Urothelium cell line (cell line): ENCODE results near the gene EXOC1.
A peak's percentile ranks its signal among the peaks of the same experiment; 100 is the strongest.

Source experiments
- DNase-seq: peaks from one replicate; pipeline ENCODE4 v3.0.0; 2011; ENCODE audit warnings: low spot score, mixed read lengths
- FAIRE-seq: peaks from 2 replicates; lab custom pipeline; 2011; peaks lifted over from hg19 to GRCh38; lab: Jason Lieb, UNC

EXOC1 gene

GRCh38 chr4:55849724-55850123 is 3.7 kb upstream of the EXOC1 start:
- FAIRE-seq = no peak
- no peak for DNase-seq

GRCh38 chr4:55851885-55852284 is 1.6 kb upstream of the EXOC1 start:
- FAIRE-seq = no peak
- no peak for DNase-seq

- no peak for DNase-seq
- FAIRE-seq = no peak
These were observed 681 bp downstream of the EXOC1 start for GRCh38 chr4:55854129-55854528.

DNA sequence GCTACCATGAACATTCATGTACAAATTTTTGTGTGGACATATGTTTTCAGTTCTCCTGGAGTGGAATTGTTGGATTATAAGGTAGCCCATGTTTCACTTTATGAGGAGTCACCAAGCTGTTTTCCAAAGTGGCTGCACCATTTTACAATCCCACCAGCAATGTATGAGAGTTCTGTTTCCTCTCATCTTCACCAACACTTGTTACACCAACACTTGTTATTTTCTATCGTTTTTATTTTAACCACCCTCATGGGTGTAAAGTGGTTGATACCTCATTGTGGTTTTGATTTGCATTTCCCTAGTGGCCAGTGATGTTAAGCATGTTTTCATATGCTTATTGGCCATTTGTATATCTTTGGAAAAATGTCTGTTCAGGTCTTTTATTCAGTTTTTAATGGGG is 4.1 kb downstream of the EXOC1 start:
- DNase-seq = no peak
- FAIRE-seq = no peak

- no peak for FAIRE-seq
- no peak for DNase-seq
These were observed 6.3 kb downstream of the EXOC1 start for GRCh38 chr4:55859711-55860110.

GRCh38 chr4:55864577-55865223 is 11.3 kb downstream of the EXOC1 start:
- FAIRE-seq = no peak
- DNase-seq = no peak

DNA sequence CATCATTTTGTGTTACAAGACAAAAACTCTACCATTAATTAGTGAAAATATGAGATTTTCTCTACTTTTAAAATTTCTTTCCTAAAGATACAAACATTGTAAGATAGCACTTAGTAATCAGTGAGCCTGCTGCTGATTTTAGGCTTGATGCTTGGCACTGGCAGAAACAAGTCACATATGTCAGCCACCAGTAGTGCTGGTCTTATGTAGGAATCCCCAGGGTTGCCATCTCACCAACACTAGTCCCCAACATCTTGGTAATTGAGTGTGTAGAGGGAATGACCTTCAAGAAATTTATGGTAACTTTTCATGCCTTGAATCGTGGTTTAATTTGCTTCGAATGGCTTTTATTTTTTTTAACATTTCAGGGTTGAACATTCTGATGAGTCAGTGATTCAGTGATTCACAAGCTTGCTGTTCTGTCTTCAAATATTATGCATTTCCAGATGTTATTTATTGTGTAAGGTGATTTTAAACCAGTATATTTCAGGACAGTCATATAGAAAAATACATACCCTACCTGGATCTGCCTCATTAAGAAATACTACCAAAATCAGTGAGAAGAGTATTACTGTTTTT is 11.9 kb downstream of the EXOC1 start:
- no peak for FAIRE-seq
- DNase-seq = no peak

DNA sequence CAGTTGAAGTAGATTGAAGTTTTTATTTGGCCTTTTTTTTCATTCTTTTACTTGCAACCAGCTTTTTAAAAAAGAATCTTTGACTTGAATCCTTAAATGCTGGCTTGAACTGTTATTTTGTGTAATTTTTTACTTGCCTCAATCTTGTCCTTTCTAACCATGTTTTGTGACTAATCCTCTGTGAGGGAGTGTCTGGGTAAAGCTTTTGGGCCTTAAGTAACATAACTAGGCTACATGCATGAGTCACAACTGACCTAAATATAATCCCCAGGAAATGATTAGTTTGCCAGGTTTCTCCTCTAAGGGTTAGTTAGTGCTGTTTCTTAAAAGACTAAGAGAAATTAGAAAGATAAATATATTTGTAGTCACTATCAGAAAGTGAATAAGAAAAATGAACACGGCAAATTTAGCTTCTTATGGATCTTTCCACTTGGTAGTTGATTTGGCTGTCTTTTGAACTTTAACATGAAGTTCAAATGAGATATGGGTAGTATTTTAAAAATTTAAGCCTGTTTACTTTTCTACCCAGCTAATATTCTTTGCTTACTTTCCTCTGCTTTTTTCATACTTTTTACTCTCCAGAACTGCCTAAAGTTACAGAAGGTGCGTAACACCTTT is 13.0 kb downstream of the EXOC1 start:
- DNase-seq (peak; percentile 61), FAIRE-seq (no peak)

GRCh38 chr4:55866973-55867574 is 13.6 kb downstream of the EXOC1 start:
- FAIRE-seq (no peak), DNase-seq (peak; percentile 30)

DNA sequence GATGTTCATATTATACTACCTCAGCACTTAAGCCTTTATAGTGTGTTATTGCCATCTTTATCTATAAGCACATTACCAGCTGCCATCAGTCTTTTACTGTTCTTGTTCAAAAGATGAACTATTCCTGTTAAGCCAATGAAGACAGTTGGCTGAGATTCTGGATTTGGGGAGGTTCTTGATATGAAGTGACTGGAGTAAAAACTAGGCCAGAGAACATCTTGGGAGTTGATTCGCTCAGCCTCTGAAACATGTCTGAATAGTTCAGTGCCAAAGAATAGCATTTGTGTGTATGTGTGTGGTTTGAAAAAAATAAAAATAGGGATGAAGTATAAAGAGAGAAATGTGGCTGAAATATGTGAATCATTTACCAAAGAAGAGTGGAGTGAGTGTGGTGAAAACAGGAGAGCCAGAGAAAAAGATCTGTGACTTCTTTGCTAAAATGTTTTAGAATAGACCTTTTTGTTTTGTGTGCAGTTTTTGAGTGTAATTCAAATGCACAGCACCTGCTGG is 15.2 kb downstream of the EXOC1 start:
- DNase-seq = no peak

GRCh38 chr4:55871299-55871800 is 17.9 kb downstream of the EXOC1 start:
- DNase-seq (no peak), FAIRE-seq (no peak)

More for the DNA sequence above, 15.2 kb downstream of the EXOC1 start:
- no peak for FAIRE-seq

GRCh38 chr4:55874831-55875230 is 21.4 kb downstream of the EXOC1 start:
- no peak for FAIRE-seq
- no peak for DNase-seq

DNA sequence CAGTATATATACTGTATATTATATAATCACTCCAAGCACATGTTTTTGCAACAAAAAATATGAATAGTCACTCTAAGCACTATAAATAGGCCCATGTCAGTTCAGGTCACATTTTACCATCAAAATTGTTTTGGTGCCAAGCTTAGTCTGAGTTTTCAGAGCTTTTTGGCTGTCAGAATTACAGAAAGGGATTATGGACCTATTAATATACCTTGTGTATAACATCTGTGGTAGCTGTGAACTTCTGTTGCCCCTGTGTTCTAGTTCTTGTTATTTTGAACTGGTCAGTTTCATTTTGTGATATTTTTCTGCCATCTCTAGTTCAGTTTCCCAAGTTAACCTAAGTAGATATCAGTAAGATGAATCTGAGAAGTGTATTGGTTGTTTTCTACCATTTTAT is 22.9 kb downstream of the EXOC1 start:
- FAIRE-seq (no peak), DNase-seq (no peak)

- no peak for DNase-seq
- FAIRE-seq = no peak
These were observed 25.8 kb downstream of the EXOC1 start for GRCh38 chr4:55879224-55879623.

DNA sequence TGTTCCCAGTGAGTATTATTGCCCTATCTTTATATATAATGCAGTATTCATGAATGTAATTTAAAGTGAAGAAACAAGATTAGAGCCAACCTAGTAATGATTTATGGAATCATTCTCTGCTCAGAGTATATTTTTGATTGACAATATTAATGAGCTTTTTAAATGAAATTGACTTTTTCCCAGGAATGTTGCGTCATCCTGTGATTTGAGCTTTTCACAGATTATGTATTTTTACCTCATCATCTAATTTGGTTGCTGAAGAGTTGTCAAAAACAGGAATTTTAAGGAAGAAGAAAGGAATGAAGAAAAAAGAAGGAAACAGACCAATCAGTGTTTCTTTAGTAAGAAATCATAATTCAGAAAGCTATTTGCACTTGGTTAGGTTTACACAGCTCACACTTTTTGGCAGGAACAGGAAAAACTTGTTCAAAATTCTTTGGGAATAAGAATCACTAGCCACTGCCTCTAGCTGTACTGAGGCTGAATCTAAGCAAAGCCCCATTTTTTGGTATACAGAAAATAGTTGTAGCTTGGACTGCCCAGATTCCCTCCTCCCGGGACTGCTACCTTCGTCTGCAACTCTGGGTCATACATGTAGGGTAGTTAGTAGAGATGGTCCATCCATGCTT is 27.3 kb downstream of the EXOC1 start:
- FAIRE-seq (no peak), DNase-seq (no peak)

GRCh38 chr4:55884093-55884850 is 30.8 kb downstream of the EXOC1 start:
- DNase-seq (no peak), FAIRE-seq (no peak)

GRCh38 chr4:55884851-55885219 is 31.4 kb downstream of the EXOC1 start:
- FAIRE-seq (no peak), DNase-seq (no peak)

DNA sequence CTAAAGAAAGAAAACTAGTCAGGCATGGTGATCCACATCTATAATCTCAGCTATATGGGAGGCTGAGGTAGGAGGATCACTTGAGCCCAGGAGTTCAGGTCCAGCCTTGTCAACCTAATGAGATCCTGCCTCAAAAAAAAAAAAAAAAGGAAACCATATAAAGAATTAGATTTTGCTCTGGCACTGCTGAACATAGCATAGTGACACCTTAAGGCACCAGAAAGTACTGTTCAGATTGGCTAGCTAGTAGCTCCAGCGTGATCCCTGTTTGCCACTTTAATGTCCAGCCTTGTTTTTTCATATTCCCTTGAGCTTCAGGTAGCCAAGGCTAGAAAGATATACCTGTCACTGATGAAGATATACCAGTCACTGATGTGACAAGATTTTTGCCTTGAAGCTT is 34.1 kb downstream of the EXOC1 start:
- DNase-seq = no peak
- peak; percentile 30 for FAIRE-seq

- FAIRE-seq (no peak), DNase-seq (no peak)
These were observed 38.7 kb downstream of the EXOC1 start for GRCh38 chr4:55892156-55892555.

DNA sequence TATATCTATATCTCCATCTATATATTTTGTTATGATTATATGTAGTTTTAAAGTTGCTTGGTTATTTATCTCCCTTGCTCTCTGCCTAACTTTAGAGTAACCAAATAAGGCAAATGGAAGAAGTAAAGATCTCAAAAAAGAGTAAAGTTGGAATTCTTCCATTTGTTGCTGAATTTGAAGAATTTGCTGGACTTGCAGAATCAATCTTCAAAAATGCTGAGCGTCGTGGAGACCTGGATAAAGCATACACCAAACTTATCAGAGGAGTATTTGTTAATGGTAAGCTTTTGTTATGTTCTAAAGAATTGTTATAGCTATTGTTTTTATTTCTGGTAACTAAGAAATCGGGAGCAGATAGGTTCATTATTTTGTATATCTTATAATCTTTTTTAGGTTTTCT is 43.2 kb downstream of the EXOC1 start:
- FAIRE-seq = no peak
- DNase-seq = no peak

DNA sequence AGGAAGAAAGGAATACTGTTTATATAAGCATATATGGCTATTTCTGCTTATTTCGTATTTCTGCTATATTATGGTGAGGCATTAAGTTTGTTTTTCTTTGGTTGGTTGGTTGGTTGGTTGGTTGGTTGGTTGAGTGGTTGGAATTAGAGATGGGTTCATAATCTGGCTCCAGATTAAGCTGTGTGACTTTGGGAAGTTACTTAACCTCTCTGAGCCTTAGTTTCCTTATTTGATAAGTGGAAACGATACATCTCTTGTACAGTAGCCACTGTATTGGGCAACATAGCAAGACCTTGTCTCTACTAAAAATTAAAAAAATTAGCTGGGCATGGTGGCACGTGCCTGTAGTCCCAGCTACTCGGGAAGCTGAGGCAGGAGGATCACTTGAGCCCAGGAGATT is 49.2 kb downstream of the EXOC1 start:
- FAIRE-seq (no peak), DNase-seq (no peak)
